GM18498 (cell line): Measurements from ENCODE around the gene RAB5B.
A peak's percentile ranks its signal among the peaks of the same experiment; 100 is the strongest.
"Not testable (repeated sequence)": the region's sequence is repeated elsewhere in the genome, so short reads cannot be mapped to it uniquely, and the experiment has no call there.

Experiments
- ATAC-seq: cut with Tn5 transposase; IDR thresholded peaks from one replicate; pipeline ENCODE4 v1.9.1; 2021; ENCODE audit warnings: mild to moderate bottlenecking, moderate library complexity; ENCODE audit not compliant: unreplicated experiment

RAB5B gene

DNA sequence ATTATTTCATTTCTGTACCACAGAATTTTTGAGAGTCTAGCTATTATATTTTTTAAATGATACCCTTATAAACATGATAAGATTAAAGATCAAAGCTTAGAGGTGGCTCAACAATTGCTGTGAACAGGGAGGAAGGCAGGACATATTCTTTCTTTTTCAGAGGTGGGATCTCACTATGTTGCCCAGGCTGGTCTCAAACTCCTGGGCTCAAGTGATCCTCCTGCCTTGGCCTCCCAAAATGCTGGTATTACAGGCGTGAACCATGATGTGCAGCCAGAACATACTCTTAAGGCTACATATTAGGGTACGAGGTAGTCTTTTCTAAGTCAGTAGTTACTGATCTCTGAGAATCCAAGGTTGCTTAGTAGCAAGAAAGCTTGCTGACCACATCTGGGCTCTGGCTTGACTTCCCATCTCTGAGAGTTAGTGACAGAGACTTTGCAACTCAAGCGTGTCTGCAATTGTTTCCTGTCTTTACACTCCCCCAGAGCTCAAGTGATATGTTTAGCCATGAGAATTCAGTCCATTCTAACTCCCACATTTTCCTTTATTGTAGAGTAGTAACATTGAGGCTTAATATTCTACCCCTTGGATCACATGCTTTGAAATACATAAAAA lies 8.6 kb downstream of the RAB5B start:
- no peak for ATAC-seq

DNA sequence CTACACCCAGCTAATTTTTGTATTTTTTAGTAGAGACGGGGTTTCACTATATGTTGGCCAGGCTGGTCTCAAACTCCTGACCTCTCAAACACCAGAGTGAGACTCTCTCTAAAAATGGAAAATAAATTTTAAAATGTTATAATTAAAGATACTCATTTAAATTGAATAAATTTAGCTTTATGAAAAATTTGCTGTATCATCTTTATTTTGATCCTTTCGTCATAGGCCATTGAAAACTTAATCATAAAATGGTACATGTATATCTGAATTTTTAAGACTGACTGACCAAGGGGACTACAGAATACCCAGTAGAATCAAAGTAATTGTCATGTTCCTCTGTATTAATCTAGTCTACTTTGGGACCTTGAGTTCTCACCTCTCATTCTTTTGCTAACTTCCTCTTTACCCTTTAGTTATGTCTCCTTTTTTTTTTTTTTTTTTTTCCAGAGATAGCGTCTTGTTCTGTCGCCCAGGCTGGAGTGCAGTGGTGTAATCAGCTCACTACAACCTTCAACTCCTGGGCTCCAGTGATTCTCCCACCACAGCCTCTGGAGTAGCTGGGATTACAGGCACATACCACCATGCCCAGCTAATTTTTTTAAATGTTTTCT lies 9.5 kb downstream of the RAB5B start:
- no peak for ATAC-seq

DNA sequence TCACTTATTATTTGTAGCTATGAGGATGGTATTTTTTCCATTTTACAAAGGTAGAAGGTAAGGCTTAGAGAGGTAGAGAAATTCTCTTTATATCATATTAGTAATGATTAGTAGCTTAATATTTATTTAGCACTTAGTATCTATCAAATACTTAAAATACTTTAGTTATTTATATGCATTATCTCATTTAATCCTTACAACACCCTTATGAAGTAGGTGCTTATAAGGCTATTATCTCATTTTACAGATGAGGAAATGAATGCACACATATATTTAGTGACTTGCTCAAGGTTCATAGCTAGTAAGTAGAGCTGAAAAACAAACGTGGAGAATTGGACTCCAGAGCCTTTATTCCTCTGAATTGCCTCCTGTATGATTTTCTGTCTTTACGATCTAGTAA lies 11.0 kb downstream of the RAB5B start:
- no peak for ATAC-seq

DNA sequence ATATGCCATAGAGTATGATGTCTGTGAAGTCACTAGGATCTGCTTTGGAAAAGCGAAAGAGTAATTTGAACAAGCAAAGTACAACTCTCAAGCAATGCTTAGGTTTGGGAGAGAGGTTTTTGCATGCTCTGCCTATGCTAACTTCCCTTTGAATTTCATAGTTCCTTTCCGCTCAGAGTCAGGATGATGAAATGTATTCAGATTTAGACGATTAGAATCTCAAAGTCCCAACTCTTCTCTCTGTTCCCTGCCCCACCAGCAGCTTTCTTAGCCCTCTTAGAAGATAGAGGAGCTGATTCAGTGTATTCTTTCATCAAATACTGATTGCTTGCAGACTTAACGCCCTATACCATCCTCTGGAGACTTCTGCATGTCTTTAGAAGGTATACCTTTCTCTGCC lies 11.5 kb downstream of the RAB5B start:
- no peak for ATAC-seq

DNA sequence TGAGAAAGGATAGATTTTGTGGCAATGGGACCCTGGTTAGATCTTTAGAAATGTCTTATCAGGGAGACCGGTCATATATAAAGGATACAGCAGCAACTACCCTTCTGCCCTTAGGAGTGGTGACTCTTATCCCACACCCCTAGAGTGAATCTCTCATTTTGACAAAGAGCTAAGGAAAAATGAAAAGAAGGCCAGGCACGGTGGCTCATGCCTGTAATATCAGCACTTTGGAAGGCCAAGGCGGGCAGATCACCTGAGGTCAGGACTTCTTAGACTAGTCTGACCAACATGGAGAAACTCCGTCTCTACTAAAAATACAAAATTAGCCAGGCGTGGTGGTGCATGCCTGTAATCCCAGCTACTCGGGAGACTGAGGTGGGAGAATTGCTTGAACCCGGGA lies 12.1 kb downstream of the RAB5B start:
- not testable (repeated sequence) for ATAC-seq

DNA sequence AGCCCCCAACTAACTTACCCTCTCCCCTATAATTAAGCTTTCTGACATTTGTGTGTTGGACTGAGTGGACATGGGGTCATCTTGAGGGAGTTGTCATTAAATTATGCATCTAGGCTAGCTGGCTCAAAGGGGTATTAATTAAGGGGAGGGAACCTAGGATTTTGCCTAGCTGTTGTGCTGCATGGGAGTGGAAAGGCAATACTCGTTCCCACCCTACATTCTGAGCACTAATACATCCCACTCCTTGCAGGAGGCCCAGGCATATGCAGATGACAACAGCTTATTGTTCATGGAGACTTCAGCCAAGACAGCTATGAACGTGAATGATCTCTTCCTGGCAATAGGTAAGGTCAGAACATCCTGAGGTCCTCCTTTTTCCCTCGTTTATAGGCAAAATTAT lies 17.2 kb downstream of the RAB5B start:
- ATAC-seq, result no peak

DNA sequence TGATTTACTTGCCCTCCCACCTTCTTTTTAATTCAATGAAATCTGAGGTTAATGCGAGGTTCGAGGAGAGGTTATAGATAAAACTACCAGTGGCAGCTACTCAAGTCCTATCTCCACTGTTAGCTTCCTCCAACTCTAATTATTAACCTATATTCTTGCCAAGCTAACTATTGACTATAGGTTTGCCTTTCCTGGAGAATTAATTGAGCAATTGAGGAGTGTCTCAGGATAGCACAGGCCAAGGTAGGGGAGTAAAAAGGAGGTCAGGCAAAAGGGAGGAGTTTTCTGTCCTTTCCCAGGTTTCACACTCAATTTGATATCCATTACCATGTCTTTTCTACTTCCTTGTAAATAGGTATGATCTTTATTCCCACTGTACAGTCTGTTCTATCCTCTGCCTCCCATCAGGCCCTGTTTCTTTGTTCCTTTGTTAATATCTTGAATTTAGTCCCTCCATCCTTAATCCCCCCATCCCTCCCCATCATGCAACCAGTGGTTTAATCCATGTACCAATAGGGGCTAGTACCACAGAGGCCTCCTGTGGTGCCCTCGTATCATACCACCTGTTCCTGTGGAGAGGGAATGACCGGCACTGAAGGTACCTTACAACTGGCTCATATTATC lies 19.5 kb downstream of the RAB5B start:
- no peak for ATAC-seq

DNA sequence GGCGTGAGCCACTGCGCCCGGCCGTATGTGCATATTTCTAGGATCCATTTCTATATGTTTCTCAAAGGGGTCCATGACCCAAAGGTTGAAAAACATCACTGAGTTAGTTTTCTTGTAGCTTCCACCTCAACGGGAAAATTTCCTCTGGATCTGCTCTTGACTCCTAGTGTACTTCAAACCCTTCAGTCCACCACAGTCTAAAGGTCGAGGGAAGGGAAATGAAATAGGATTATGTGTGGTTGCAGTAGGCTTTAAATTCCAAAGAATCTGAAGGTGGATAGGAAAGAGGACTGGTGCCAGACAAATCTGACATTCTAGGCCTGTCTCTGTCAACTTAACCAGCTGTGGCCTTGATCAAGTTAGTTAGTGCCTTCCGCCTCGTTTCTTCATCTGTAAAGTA lies 21.5 kb downstream of the RAB5B start:
- no peak for ATAC-seq

DNA sequence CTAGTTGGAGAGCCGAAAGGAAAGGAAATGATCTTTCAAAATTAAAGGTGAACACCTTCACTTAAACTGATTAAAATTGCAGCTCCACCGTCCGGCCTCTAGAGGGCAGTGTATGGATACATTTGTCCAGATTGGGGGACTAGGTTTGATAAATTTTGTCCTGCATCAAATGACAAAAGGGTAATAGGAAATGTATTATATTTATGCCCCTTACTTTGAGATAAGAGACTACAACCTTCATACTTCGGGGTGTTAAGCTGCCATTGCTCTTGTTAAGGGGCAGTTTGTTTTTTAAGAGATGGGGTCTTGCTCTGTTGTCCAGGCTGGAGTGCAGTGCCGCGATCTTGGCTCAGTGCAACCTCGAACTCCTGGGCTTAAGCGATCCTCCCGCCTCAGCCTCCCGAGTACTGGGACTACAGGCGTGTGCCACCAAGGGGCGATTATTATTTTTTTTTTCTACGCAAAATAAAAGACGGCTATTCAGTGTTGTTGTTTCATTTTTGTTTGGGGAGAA lies 22.4 kb downstream of the RAB5B start:
- no peak for ATAC-seq

DNA sequence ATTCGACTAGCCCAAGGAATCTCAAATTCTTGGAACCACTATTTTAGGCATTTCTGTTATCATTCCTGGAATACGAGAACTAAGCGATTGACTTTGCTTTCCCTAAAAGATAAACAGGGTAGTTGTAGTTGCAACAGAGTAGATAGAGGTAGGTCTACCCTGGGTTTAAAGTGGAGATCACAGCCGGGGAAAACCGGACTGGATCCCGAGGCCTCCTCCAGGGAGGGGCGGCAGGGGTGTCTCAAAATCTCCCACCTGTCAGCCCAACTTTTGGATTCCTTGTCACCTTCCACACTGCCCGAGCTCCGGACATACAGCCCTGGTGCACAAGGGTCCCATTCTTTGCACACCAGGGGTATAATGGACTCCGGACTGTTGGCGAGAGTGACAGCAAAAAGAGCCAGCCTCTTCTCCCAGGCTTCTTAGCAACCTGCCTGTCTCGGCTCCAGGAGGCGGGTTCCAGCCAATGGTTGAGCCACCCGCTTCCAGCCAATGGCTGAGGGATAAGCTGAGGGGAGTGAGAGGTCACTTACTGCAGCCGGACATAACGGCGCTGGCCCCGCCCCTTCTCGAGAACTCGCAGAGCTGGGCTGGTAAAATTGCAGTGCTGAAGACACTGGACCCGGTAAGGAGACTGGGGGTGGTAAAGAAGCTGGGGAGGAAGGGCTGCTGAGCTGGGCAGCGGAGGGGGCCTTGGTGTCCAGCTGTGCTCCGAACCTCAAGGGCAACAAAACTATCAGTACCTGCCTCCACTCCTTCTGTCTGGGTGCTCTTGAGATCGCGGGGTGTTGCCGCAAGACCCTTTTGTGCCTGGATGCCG lies 23.0 kb downstream of the RAB5B start, which contains the start of gene SUOX:
Gene SUOX (plus strand): TSS at position 562 of the 820 bp plus-strand sequence. CDS start 4,946 bp downstream, outside the sequence.
- peak; percentile 99 for ATAC-seq

DNA sequence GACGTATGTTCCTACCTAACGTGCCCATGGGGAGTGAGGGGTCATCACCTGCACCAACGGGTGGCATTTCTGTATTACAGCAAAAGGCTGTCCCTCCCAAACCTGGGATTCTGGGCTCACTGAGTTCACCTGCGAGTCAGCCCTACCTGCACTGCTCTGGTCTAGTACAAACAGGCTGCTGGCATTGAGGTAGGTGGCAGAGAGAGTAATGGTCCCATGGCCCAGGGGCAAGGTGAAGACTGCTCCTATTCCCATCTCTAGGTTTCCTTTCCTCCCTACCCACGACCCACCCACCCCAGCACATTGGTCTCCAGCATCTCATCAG lies 23.6 kb downstream of the RAB5B start:
- ATAC-seq, result peak; percentile 2

DNA sequence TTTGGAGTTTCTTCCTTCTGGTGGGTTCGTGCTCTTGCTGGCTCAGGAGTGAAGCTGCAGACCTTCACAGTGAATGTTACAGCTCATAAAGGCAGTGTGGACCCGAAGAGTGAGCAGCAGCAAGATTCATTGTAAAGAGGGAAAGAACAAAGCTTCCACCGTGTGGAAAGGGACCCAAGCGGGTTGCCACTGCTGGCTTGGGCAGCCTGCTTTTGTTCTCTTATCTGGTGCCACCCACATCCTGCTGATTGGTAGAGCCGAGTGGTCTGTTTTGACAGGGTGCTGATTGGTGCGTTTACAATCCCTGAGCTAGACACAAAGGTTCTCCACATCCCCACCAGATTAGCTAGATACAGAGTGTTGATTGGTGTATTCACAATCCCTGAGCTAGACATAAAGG lies 25.6 kb downstream of the RAB5B start:
- not testable (repeated sequence) for ATAC-seq

DNA sequence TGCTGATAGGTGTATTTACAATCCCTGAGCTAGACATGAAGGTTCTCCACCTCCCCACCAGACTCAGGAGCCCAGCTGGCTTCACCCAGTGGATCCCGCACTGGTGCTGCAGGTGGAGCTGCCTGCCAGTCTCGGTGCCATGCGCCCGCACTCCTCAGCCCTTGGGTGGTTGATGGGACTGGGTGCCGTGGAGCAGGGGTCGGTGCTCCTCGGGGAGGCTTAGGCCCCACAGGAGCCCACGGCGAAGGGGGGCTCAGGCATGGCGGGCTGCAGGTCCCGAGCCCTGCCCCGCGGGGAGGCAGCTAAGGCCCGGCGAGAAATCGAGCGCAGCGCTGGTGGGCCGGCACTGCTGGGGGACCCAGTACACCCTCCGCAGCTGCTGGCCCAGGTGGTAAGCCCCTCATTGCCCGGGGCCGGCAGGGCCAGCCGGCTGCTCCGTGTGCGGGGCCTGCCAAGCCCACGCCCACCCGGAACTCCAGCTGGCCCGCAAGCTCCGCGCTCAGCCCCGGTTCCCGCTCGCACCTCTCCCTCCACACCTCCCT lies 26.2 kb downstream of the RAB5B start:
- ATAC-seq, result not testable (repeated sequence)

DNA sequence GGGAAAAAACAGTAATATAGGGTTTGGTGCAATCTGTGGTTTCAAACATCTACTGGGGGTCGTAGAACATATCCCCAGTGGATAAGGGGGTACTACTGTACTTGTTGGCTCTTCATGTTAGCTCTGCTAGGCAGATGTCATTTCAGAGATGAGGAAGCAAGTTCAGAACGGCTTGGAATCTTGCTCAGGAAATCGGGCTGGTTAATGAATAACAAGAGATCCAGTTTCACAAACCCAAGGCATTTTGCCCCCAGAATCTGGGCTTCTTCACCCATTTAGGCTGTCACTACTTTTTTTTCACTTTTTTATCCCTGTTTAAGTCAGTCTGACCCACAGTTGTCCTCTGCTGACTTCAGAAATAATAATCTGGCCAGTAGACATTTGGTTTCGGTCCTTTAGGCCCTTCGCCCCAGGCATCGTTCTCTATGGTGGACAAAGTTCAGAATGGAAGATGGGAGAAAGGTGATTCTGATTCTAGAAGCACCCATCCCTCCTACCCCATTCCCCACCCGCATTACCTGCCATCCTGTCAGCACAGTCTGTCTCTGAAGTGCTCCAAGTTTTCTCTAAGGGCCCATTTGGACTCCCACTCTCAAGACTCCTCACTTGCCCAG lies 27.7 kb downstream of the RAB5B start:
- ATAC-seq, result no peak

DNA sequence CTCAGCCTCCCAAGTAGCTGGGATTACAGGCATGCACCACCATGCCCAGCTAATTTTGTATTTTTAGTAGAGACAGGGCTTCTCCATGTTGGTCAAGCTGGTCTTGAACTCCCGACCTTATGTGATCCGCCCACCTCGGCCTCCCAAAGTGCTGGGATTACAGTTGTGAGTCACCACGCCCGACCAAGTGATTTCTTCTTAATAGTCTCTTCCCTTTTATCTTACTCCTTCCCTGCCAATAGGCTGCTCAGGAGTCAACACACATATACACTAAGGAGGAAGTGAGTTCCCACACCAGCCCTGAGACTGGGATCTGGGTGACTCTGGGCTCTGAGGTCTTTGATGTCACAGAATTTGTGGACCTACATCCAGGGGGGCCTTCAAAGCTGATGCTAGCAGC lies 29.5 kb downstream of the RAB5B start:
- ATAC-seq, result not testable (repeated sequence)

DNA sequence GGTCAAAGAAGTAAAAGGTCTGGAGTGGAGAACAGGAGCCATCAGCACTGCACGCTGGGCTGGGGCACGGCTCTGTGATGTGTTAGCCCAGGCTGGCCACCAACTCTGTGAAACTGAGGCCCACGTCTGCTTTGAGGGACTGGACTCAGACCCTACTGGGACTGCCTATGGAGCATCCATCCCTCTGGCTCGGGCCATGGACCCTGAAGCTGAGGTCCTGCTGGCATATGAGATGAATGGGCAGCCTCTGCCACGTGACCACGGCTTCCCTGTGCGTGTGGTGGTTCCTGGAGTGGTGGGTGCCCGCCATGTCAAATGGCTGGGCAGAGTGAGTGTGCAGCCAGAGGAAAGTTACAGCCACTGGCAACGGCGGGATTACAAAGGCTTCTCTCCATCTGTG lies 30.3 kb downstream of the RAB5B start:
- ATAC-seq, result no peak

DNA sequence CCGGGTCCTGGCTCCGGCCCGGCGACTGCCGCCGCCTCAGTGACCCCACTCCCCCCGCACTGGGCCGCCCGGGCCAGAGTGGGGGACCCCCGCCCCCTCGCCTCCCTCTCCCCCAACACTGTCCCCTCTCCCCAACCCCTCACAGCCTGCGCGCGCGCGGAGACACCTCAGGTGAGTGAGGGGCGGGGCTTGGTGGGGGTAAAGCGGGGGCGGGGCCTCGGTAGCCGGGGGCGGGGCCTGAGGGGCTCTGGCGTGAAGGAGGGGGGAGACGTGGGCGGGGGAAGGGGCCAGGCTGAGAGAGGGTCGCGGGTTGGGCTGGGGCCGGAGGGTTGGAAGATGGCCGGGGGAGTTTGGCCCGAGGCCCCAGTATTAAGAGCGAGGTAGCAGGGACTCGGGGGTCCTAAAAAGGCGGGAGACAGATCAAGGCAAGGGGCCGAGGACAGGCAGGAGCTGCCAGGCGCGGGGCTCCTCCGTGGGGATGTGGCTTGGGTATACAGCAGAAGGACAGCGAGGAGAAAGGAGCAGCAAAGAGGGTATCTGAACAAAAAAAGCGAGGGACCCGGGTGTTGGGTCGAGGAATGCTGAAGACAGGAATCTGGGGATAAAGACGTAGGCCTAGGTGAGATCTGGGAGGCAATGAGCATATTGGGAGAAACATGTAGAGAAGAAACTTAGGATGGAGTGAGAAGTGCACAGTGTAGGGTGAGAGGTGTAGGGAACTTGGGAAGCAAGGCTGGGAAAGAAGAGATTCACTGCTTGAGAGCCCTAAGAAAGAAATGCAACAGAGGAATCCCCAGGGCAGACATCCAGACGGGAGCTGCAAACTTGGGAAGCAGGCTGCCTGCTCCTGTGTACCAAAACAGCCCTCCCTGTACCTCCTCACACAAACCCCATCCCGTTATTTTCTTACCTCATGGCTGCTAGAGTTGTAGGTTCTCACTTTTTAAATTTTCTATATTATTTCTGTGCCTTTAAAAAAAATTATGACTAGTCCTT lies 34.0 kb downstream of the RAB5B start:
- ATAC-seq, result peak; percentile 58

DNA sequence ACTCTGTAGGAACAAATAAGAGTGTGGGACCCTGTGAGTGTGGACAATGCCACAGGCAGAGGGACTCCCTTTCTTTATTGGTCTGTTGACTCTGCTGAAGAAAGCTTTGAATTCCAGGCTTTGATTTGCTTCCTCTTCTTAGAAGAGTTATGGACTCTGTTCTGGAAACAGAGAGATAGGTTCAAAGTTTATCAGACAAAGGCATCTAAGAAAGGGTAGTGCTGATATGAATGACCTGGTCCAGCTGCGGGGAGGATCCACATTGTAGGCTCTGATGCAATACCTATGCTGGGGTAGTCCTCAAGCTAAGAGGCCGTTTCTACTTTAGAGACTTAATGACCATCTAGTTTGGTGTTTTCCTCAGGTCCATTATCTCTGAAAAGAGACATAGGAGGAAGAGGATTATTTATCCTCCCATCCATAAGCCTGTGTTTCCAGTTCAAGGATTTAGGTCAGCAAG lies 36.3 kb downstream of the RAB5B start:
- ATAC-seq, result no peak

DNA sequence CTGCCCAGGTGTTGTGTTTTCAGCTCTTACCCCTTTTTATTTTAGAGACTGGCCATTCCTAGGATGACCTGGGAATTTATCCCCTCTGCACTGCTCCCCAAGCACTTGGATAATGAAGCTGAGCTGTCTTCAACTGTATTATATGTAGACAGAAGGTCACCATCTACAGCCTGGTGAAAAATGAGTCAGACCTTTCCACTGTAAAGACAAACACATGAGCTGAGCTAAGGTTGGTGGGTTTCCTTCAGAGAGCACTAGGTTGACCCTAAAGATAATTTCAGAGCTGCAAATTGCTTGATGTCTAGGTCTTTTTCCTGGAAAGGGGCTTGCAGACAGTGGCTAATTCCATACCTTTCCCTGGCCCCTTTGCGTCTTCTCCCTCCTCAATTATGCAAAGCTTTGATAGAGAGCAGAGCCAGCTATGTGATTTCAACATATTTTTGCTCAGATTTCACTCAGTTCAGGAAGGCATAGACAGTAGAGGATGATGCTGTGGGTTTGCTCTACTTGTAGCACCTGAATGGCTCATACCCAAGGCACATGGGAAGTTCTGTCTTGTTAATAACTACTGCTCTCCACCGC lies 37.7 kb downstream of the RAB5B start:
- ATAC-seq, result no peak
